Fibroblast of mammary gland (primary cell): ENCODE measurements around the gene TP53BP1.

Source experiments
- DNase-seq: peaks from one replicate; pipeline ENCODE4 v3.0.0-alpha.2; 2010; ENCODE audit warnings: low read depth
- H3K4me3 ChIP-seq: 2 replicates; pipeline ENCODE4 v1.5.1; 2011; ENCODE audit warnings: low read depth, mild to moderate bottlenecking, low read length, moderate library complexity; ENCODE audit not compliant: control insufficient read depth
- TF ChIP-seq, protein P1 (sequence below): conservative IDR thresholded peaks from 2 replicates; pipeline ENCODE4 v1.5.1; 2011; ENCODE audit warnings: low read depth, low read length, inconsistent platforms; ENCODE audit not compliant: control insufficient read depth, insufficient read depth

The TP53BP1 gene

DNA sequence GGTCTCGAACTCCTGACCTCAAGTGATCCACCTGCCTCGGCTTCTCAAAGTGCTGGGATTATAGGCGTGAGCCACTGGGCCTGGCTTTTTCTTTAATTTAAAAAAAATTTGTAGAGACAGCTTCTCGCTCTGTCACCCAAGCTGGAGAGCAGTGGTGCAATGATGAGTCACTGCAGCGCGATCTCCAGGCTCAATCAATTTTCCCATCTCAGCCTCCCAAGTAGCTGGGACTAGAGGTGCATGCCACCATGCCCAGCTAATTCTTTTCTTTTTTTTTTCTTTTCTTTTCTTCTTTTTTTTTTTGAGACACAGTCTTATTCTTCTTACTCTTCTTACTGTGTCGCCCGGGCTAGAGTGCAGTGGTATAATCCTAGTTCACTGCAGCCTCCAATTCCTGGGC is 102.2 kb downstream of the TP53BP1 start:
- TF ChIP-seq, protein P1, sequence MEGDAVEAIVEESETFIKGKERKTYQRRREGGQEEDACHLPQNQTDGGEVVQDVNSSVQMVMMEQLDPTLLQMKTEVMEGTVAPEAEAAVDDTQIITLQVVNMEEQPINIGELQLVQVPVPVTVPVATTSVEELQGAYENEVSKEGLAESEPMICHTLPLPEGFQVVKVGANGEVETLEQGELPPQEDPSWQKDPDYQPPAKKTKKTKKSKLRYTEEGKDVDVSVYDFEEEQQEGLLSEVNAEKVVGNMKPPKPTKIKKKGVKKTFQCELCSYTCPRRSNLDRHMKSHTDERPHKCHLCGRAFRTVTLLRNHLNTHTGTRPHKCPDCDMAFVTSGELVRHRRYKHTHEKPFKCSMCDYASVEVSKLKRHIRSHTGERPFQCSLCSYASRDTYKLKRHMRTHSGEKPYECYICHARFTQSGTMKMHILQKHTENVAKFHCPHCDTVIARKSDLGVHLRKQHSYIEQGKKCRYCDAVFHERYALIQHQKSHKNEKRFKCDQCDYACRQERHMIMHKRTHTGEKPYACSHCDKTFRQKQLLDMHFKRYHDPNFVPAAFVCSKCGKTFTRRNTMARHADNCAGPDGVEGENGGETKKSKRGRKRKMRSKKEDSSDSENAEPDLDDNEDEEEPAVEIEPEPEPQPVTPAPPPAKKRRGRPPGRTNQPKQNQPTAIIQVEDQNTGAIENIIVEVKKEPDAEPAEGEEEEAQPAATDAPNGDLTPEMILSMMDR = no peak
- H3K4me3 ChIP-seq = no peak overlapping the region
- DNase-seq = peak; percentile 69

DNA sequence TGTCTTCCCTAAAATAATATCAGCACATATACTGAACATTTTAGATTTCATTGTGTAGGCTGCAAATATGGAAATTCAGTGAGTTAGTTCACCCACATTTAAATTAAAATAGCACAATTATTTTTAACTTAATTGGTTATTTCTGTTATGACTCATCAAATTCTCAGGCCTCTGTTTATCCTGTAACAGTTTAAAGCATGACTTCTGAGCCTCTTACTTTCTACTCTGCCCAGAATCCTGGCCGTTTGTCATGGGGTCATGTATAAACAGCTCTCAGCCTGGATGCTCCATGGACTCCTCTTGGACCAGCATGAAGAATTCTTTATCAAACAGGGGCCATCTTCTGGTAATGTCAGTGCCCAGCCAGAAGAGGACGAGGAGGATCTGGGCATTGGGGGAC is 109.9 kb downstream of the TP53BP1 start:
- DNase-seq = peak; percentile 30
- TF ChIP-seq, protein P1 = no peak
- no peak overlapping the region for H3K4me3 ChIP-seq

DNA sequence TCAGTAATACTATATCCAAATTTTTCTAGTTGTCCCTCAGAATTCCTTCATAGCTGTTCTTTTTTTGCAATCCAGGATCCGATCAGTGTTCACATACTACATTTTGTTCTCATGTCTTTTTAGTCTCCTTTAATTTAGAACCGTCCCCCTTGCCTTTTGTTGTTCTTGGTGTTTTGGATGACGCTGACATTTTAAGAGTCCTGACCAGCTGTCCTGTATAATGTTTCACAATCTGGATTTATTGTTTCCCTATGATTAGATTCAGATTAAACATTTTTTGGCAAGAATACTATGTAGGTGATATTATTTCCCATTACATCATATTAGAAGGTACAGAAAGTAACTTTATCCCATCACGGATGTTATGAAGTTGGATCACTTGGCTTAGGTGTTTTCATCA is 110.6 kb downstream of the TP53BP1 start:
- DNase-seq = no peak
- H3K4me3 ChIP-seq = no peak overlapping the region
- TF ChIP-seq, protein P1 = no peak

DNA sequence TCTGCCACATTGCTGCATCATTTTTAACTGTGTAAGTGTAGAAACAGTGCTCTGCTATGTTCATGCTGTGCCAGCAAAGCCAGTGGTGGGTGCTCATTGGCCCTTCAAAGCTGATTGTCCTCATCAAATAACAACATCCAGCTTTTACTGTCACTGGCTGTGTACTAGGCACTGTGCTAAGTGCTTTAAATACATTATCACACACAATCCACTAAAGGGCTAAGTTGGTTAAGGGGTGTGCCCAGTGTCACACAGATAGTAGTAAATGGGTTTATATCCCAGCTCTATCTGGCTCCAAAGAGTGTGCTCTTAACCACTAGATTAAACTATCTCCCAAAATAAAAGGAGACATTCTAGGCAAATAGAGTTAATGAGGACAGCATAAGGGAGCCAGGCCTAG is 114.4 kb downstream of the TP53BP1 start:
- DNase-seq = no peak
- H3K4me3 ChIP-seq = no peak overlapping the region
- TF ChIP-seq, protein P1 = no peak

DNA sequence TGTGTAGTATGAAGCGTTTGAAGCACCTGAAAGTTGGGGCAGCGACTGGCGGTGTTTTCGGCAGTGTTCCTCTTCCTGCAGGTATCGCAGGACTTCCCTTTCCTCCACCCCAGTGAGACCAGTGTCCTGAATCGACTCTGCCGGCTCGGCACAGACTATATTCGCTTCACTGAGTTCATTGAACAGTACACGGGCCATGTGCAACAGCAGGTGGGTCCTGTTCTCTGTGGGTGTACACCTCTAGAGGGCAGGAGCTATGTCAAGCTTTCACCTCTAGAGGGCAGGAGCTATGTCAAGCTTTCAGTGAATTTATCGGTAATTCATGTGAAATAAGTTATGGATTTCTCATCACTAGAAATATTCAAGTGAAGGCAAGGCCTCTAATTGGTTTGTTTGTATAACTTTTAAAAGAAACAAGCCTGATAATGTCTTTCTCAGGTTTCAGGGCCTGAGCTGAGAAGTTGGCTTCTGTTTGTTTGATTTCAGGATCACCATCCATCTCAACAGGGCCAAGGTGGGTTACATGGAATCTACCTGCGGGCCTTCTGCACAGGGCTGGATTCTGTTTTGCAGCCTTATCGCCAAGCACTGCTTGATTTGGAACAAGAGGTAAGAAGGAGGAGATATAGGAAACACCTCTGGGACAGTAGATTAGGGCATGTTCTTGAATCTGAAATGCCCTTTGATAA is 116.8 kb downstream of the TP53BP1 start:
- TF ChIP-seq, protein P1 = peak; percentile 86
- H3K4me3 ChIP-seq = no peak overlapping the region
- DNase-seq = peak; percentile 45

DNA sequence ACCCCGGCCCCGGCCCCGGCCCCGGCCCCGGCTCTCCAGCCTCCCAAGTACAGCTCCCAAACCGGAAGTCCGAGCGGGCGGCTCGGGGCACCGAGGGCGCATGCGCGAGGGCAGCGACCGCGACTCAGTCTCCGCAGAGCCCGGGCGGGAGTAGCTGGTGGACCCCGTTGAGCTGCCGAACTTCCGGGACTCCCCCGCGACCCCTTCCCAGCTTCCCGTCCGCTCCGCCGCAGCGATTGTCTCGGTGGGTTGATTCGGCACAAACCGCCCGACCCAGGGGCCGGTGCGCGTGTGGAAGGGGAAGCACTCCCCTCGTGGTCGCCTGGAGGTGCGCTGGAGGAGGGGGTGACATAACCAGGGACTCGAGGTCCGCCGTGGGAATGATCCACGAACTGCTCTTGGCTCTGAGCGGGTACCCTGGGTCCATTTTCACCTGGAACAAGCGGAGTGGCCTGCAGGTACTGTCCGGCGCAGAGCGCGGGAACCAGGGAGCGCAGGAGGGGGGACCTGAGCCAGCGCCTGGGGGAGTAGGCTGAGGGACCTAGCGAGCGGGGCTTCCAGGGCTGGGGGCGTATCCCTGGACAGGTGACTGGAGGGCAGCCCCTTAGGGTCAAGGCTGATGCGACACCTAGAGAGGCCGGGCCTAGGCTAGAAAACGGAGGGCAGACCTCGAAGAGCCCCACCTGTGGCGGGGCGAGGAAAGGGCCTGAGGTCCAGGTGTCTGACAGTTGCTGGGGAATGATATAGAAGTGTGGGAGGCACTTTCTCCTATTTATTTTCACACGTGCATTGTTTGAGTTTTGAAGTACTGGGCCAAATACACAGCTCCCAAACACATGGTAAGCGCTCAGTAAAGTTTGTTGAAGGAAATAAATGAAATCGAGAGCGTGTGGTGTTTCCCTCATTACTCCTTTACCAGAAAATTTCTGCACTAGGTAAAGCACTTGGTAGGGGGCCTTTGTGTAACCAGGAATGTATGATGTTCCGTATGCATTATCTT is 121.7 kb downstream of the TP53BP1 start, which contains the start of the genes TUBGCP4 and ZSCAN29:
Gene TUBGCP4 (plus strand): TSS at position 127 of the 1,000 bp plus-strand sequence. CDS start 254 bp downstream, at position 381.
Gene ZSCAN29 (minus strand): TSS at position 69 of the 1,000 bp plus-strand sequence. CDS start 1,130 bp downstream, outside the sequence.
- TF ChIP-seq, protein P1 = no peak
- DNase-seq = peak; percentile 65
- H3K4me3 ChIP-seq = peak within 1 kb of the TSS; percentile 87
